ENCODE data around the gene TPTE. TPM values are rescaled to one million over a fixed set of nuclear protein-coding genes. Genes with fewer than 3 reads are reported as not detected.

TPTE gene
- total and polyA plus RNA-seq, 2 of the 8 experiments (the other 6 are each of a cell fraction or from before 2014, with no cell fraction given): not detected

- no peak overlapping the region for H3K4me2 ChIP-seq (ENCODE audit: insufficient read depth in 1 of 2, low read depth in 2 of 2, low read length in 2 of 2)
- no peak overlapping the region for H2BK15ac ChIP-seq (ENCODE audit: low read length)
- DNase-seq (ENCODE audit: low read depth in 1 of 2, low spot score in 2 of 2) (no peak), FAIRE-seq (no peak)
- H3K27me3 ChIP-seq (replicated peaks in 1 of 4; ENCODE audit: control insufficient read depth in 3 of 4, extremely low read depth in 1 of 4, insufficient read depth in 3 of 4, low read length in 3 of 4): no peaks in the 10 kb centered on the region; a peak in 1 of 7 replicates
- H4K91ac ChIP-seq (replicated peaks; ENCODE audit: insufficient read length, low read length): no peak overlapping the region
- no peak overlapping the region for H3K56ac ChIP-seq (replicated peaks; ENCODE audit: insufficient read length, low read depth, low read length)
- no peak overlapping the region for H3K9ac ChIP-seq (replicated peaks in 1 of 4; ENCODE audit: extremely low read depth in 1 of 4, low read depth in 3 of 4, low read length in 3 of 4)
- no peak overlapping the region for H2BK120ac ChIP-seq (replicated peaks; ENCODE audit: low read depth, low read length)
- no peak overlapping the region for H3K27ac ChIP-seq (ENCODE audit: low read depth, low read length)
- peaks cover 60 to 70% of the 10 kb centered on the region in 2 experiments for H3K9me3 ChIP-seq (ENCODE audit: insufficient read depth in 2 of 2, low read depth in 1 of 2, low read length in 1 of 2)
- H2BK20ac ChIP-seq (ENCODE audit: low read length): no peak overlapping the region
- 87% methylated on average over 4 of the region's 4 CpGs; no CpG with 5 or more reads in 1 of the 2 experiments for WGBS, 2 experiments (ENCODE audit: extremely low coverage in 1 of 2, insufficient coverage in 1 of 2, insufficient read length in 1 of 2, insufficient replicate concordance in 2 of 2, low coverage in 1 of 2, low lambda C conversion rate in 2 of 2, missing lambda C conversion rate in 1 of 2)
- no peaks in the 10 kb centered on the region; a peak in 1 of 8 replicates for H3K36me3 ChIP-seq (ENCODE audit: control insufficient read depth in 2 of 4, insufficient read depth in 4 of 4, low read length in 3 of 4)
- POLR2A ChIA-PET (ENCODE audit: partially characterized antibody): no interaction called here
- no peaks in the 10 kb centered on the region for H4K20me1 ChIP-seq (replicated peaks in 1 of 2; ENCODE audit: control insufficient read depth in 1 of 2, insufficient read depth in 2 of 2, low read length in 2 of 2)
- H2AFZ ChIP-seq (ENCODE audit: low read length): no peak overlapping the region
- H3K23ac ChIP-seq (ENCODE audit: insufficient read length): no peak overlapping the region
- H3K79me1 ChIP-seq (ENCODE audit: low read depth, low read length): no peaks in the 10 kb centered on the region
- no peaks in the 10 kb centered on the region for H3K4me1 ChIP-seq (replicated peaks in 1 of 4; ENCODE audit: control insufficient read depth in 3 of 4, insufficient read depth in 4 of 4, low read length in 3 of 4)
- H3K4ac ChIP-seq (replicated peaks; ENCODE audit: insufficient read length, low read depth, low read length): no peak overlapping the region
- H4K8ac ChIP-seq (ENCODE audit: extremely low read depth, insufficient read depth, low read length): no peak overlapping the region
- H2BK12ac ChIP-seq (ENCODE audit: low read depth, low read length): no peak overlapping the region
- no peak overlapping the region for H2AK5ac ChIP-seq (ENCODE audit: low read depth, low read length)
- no peak overlapping the region for H4K5ac ChIP-seq (ENCODE audit: insufficient read length, low read depth, low read length)
- H2BK5ac ChIP-seq (ENCODE audit: low read depth, low read length): no peak overlapping the region
- no peak overlapping the region for H3K14ac ChIP-seq (ENCODE audit: insufficient read length)
- no peak overlapping the region for H3K4me3 ChIP-seq (ENCODE audit: extremely low read depth in 1 of 4, insufficient read depth in 2 of 4, low read depth in 3 of 4, low read length in 4 of 4)
- no peaks in the 10 kb centered on the region for H3K79me2 ChIP-seq (ENCODE audit: control insufficient read depth in 1 of 2, insufficient read depth in 2 of 2, low read length in 2 of 2)
- no peak overlapping the region for H3K18ac ChIP-seq (ENCODE audit: extremely low read depth, low read length)
- CTCF ChIA-PET (ENCODE audit: partially characterized antibody): no interaction called here
- H3K23me2 ChIP-seq (ENCODE audit: low read depth, low read length): no peaks in the 10 kb centered on the region
- TF ChIP-seq RNF2 (IDR thresholded peaks at IDR 0.05; ENCODE audit: borderline replicate concordance, low read depth, low read length, missing control alignments, poor library complexity, severe bottlenecking): no peak
- no peak for TF ChIP-seq SIN3A (conservative IDR thresholded peaks at IDR 0.05 in 1 of 2, IDR thresholded peaks at IDR 0.05 in 1 of 2; ENCODE audit: low read depth in 1 of 2, low read length in 2 of 2)
- TF ChIP-seq EZH2 (IDR thresholded peaks at IDR 0.05; ENCODE audit: low read depth, low read length, severe bottlenecking): no peak
- no peak for TF ChIP-seq RBBP5 (IDR thresholded peaks at IDR 0.05; ENCODE audit: borderline replicate concordance, low read depth, low read length)
- no peak for TF ChIP-seq CTCF (IDR thresholded peaks at IDR 0.05; ENCODE audit: control extremely low read depth in 1 of 3, insufficient read depth in 1 of 3, low read depth in 1 of 3, low read length in 3 of 3)
- TF ChIP-seq CBX8 (IDR thresholded peaks at IDR 0.05; ENCODE audit: borderline replicate concordance, low read depth, low read length): no peak
- TF ChIP-seq KDM5A (IDR thresholded peaks at IDR 0.05; ENCODE audit: low read length): no peak
- no peak for TF ChIP-seq TEAD4 (IDR thresholded peaks at IDR 0.05; ENCODE audit: low read depth, low read length)
- TF ChIP-seq CTBP2 (IDR thresholded peaks at IDR 0.05; ENCODE audit: borderline replicate concordance, insufficient read depth, insufficient read length, low read length): no peak
- no peak for TF ChIP-seq POLR2AphosphoS5 (IDR thresholded peaks at IDR 0.05; ENCODE audit: low read depth, low read length)
Measured at GRCh38 chr21:10639123-10639522, 117.7 kb downstream of the TPTE start.

Data from H1 (cell line).